H1 (cell line): ENCODE data around the gene DHRS7B. TPM values are rescaled to one million over a fixed set of nuclear protein-coding genes. Genes with fewer than 3 reads are reported as not detected.

ENCODE experiments used
- CTCF ChIA-PET: fragments of 300-600 bp; sonication (Branson Sonifier 250); formaldehyde crosslinking; loops from one replicate; lab custom pipeline; 2021; ENCODE audit not compliant: partially characterized antibody; lab: Charles Lee
- POLR2A ChIA-PET: fragments of 300-600 bp; sonication (Branson Sonifier 250); formaldehyde crosslinking; loops from one replicate; lab custom pipeline; 2021; ENCODE audit warnings: inconsistent platforms; ENCODE audit not compliant: partially characterized antibody; lab: Charles Lee
- DNase-seq, 2 experiments: peaks; one replicate each; pipeline versions ENCODE4 v3.0.0 to v3.0.0-alpha.2; 2010 to 2022; ENCODE audit warnings: low spot score in 2 of 2, low read depth in 1 of 2, mixed read lengths in 1 of 2
- FAIRE-seq: peaks from 2 replicates; lab custom pipeline; 2011; peaks lifted over from hg19 to GRCh38; lab: Jason Lieb, UNC
- H2AFZ ChIP-seq: 2 replicates; pipeline ENCODE4 v1.8.1; 2012; ENCODE audit warnings: low read length, inconsistent platforms
- H2AK5ac ChIP-seq: 2 replicates; pipeline ENCODE4 v1.6.1; 2013; ENCODE audit warnings: low read depth, low read length
- H2BK120ac ChIP-seq: replicated peaks from 2 replicates; pipeline ENCODE3; 2013; ENCODE audit warnings: low read depth, low read length, inconsistent platforms
- H2BK12ac ChIP-seq: 2 replicates; pipeline ENCODE4 v1.6.1; 2013; ENCODE audit warnings: low read depth, low read length
- H2BK15ac ChIP-seq: 2 replicates; pipeline ENCODE4 v1.6.1; 2013; ENCODE audit warnings: low read length
- H2BK20ac ChIP-seq: 2 replicates; pipeline ENCODE4 v1.6.1; 2013; ENCODE audit warnings: low read length
- H2BK5ac ChIP-seq: 2 replicates; pipeline ENCODE4 v1.6.1; 2013; ENCODE audit warnings: low read depth, low read length
- H3K14ac ChIP-seq: 2 replicates; pipeline ENCODE4 v1.6.1; 2013; ENCODE audit warnings: inconsistent platforms; ENCODE audit not compliant: insufficient read length
- H3K18ac ChIP-seq: 2 replicates; pipeline ENCODE4 v1.6.1; 2013; ENCODE audit warnings: low read length; ENCODE audit errors: extremely low read depth
- H3K23ac ChIP-seq: 2 replicates; pipeline ENCODE4 v1.6.1; 2013; ENCODE audit warnings: inconsistent platforms; ENCODE audit not compliant: insufficient read length
- H3K23me2 ChIP-seq: 2 replicates; pipeline ENCODE4 v1.6.1; 2013; ENCODE audit warnings: low read depth, low read length
- H3K27ac ChIP-seq: 2 replicates; pipeline ENCODE4 v1.6.1; 2011; ENCODE audit warnings: low read depth, low read length, inconsistent platforms
- H3K27me3 ChIP-seq, 4 experiments: replicated peaks in 1 of 4; 1 replicate in 1 of 4; 2 replicates in 3 of 4; pipeline versions ENCODE4 v1.6.1 to v1.8.1; 2011 to 2013; ENCODE audit warnings: low read length in 3 of 4, mild to moderate bottlenecking in 3 of 4, inconsistent platforms in 2 of 4, mixed read lengths in 2 of 4, moderate library complexity in 1 of 4; ENCODE audit not compliant: control insufficient read depth in 3 of 4, insufficient read depth in 3 of 4; ENCODE audit errors: extremely low read depth in 1 of 4
- H3K36me3 ChIP-seq, 4 experiments: 2 replicates each; pipeline versions ENCODE4 v1.6.1 to v1.8.1; 2011 to 2013; ENCODE audit warnings: mild to moderate bottlenecking in 4 of 4, low read length in 3 of 4, moderate library complexity in 2 of 4, control low read depth in 1 of 4, inconsistent platforms in 1 of 4; ENCODE audit not compliant: insufficient read depth in 4 of 4, control insufficient read depth in 2 of 4
- H3K4ac ChIP-seq: replicated peaks from 2 replicates; pipeline ENCODE3; 2013; ENCODE audit warnings: low read length, low read depth, mixed read lengths, inconsistent platforms; ENCODE audit not compliant: insufficient read length
- H3K4me1 ChIP-seq, 4 experiments: replicated peaks in 1 of 4; 1 replicate in 1 of 4; 2 replicates in 3 of 4; pipeline versions ENCODE4 v1.6.1 to v1.8.1; 2011 to 2013; ENCODE audit warnings: low read length in 3 of 4, inconsistent platforms in 2 of 4, mixed read lengths in 1 of 4; ENCODE audit not compliant: insufficient read depth in 4 of 4, control insufficient read depth in 3 of 4
- H3K4me2 ChIP-seq, 2 experiments: 2 replicates each; pipeline versions ENCODE4 v1.6.1 to v1.8.1; 2011 to 2013; ENCODE audit warnings: low read depth in 2 of 2, low read length in 2 of 2, control low read depth in 1 of 2, inconsistent platforms in 1 of 2, mild to moderate bottlenecking in 1 of 2; ENCODE audit not compliant: insufficient read depth in 1 of 2
- H3K4me3 ChIP-seq, 4 experiments: fragments of 200-600, 300-600 bp in 1 of 4; sonication (generic), shearing (Covaris generic), sonication (Bioruptor Twin) in 1 of 4; 2 replicates each; pipeline versions ENCODE4 v1.5.1 to v1.8.1; 2011 to 2016; ENCODE audit warnings: low read length in 4 of 4, low read depth in 3 of 4, control low read depth in 2 of 4, inconsistent platforms in 2 of 4, mild to moderate bottlenecking in 2 of 4, mixed read lengths in 1 of 4, moderate library complexity in 1 of 4; ENCODE audit not compliant: insufficient read depth in 2 of 4; ENCODE audit errors: extremely low read depth in 1 of 4
- H3K56ac ChIP-seq: replicated peaks from 2 replicates; pipeline ENCODE3; 2013; ENCODE audit warnings: low read depth, mild to moderate bottlenecking, mixed read lengths, low read length, inconsistent platforms; ENCODE audit not compliant: insufficient read length
- H3K79me1 ChIP-seq: 2 replicates; pipeline ENCODE4 v1.6.1; 2013; ENCODE audit warnings: low read depth, low read length, control low read depth
- H3K79me2 ChIP-seq, 2 experiments: 2 replicates each; pipeline versions ENCODE4 v1.6.1 to v1.8.1; 2012 to 2013; ENCODE audit warnings: low read length in 2 of 2, mild to moderate bottlenecking in 2 of 2, inconsistent platforms in 1 of 2; ENCODE audit not compliant: insufficient read depth in 2 of 2, control insufficient read depth in 1 of 2
- H3K9ac ChIP-seq, 4 experiments: replicated peaks in 1 of 4; 1 replicate in 1 of 4; 2 replicates in 3 of 4; pipeline versions ENCODE4 v1.6.1 to v1.8.1; 2011 to 2013; ENCODE audit warnings: low read depth in 3 of 4, low read length in 3 of 4, control low read depth in 2 of 4, mild to moderate bottlenecking in 2 of 4, moderate library complexity in 2 of 4, inconsistent platforms in 1 of 4; ENCODE audit errors: extremely low read depth in 1 of 4
- H3K9me3 ChIP-seq, 2 experiments: 2 replicates each; pipeline versions ENCODE4 v1.6.1 to v1.8.1; 2012 to 2013; ENCODE audit warnings: mild to moderate bottlenecking in 2 of 2, moderate library complexity in 2 of 2, control low read depth in 1 of 2, inconsistent platforms in 1 of 2, low read depth in 1 of 2, low read length in 1 of 2, mixed read lengths in 1 of 2; ENCODE audit not compliant: insufficient read depth in 2 of 2
- H4K20me1 ChIP-seq, 2 experiments: replicated peaks in 1 of 2; 2 replicates each; pipeline versions ENCODE3 to v1.8.1; 2011 to 2013; ENCODE audit warnings: inconsistent platforms in 2 of 2, low read length in 2 of 2, mild to moderate bottlenecking in 1 of 2; ENCODE audit not compliant: insufficient read depth in 2 of 2, control insufficient read depth in 1 of 2
- H4K5ac ChIP-seq: 2 replicates; pipeline ENCODE4 v1.6.1; 2013; ENCODE audit warnings: low read length, low read depth, mixed read lengths, inconsistent platforms; ENCODE audit not compliant: insufficient read length
- H4K8ac ChIP-seq: 2 replicates; pipeline ENCODE4 v1.8.0; 2013; ENCODE audit warnings: mild to moderate bottlenecking, moderate library complexity, low read length, inconsistent platforms; ENCODE audit not compliant: insufficient read depth; ENCODE audit errors: extremely low read depth
- H4K91ac ChIP-seq: replicated peaks from 2 replicates; pipeline ENCODE3; 2013; ENCODE audit warnings: low read length, mixed read lengths, inconsistent platforms; ENCODE audit not compliant: insufficient read length
- WGBS, 2 experiments: shearing (Covaris generic) in 1 of 2; methylation state at CpG; one replicate each; pipeline versions ENCODE4 v1.1.6 to v1.1.7; 2013 to 2015; ENCODE audit warnings: low lambda C conversion rate in 2 of 2, mixed read lengths in 2 of 2, inconsistent platforms in 1 of 2, low coverage in 1 of 2, missing lambda C conversion rate in 1 of 2; ENCODE audit not compliant: insufficient replicate concordance in 2 of 2, insufficient coverage in 1 of 2, insufficient read length in 1 of 2; ENCODE audit errors: extremely low coverage in 1 of 2, missing lambda C conversion rate in 1 of 2; 5-methylcytosine and 5-hydroxymethylcytosine counted together
- polyA plus RNA-seq, 7 experiments: library from polyadenylated mRNA; depleted of rRNA in 3 of 7; stranded (reverse) in 5 of 7; unstranded in 2 of 7; fragments of >200 nt in 5 of 7; fragments of 200-250 nt in 2 of 7; gene quantifications; 1 replicate in 5 of 7; 2 replicates in 1 of 7; 4 replicates in 1 of 7; pipeline versions ENCODE4 v1.2.1 to v1.2.3, GENCODE V29; 2011 to 2013; ENCODE audit warnings: missing spikeins in 2 of 7, mixed read lengths in 2 of 7
- total RNA-seq: library from RNA; stranded (reverse); fragmentation: NEBNext Ultra II Directional; extraction: Animal tissue kit (Norgen Biotek cat#: 25700); gene quantifications from 2 replicates; pipeline ENCODE4 v1.2.1, GENCODE V29; 2021
- TF ChIP-seq, protein P1 (sequence below): IDR thresholded peaks from 2 replicates; pipeline ENCODE4 v1.6.1; 2011; ENCODE audit warnings: low read length, improper control_type of control experiment
- TF ChIP-seq, protein P2 (sequence below), 3 experiments: IDR thresholded peaks; 1 replicate in 2 of 3; 2 replicates in 1 of 3; pipeline versions ENCODE4 v1.5.1 to v1.6.1; 2011; ENCODE audit warnings: low read length in 3 of 3, mild to moderate bottlenecking in 3 of 3, inconsistent platforms in 2 of 3, low read depth in 1 of 3, moderate library complexity in 1 of 3; ENCODE audit not compliant: insufficient read depth in 1 of 3; ENCODE audit errors: control extremely low read depth in 1 of 3

Gene DHRS7B
- total and polyA plus RNA-seq, 2 of the 8 experiments (the other 6 are each of a cell fraction or from before 2014, with no cell fraction given), result 11.0 to 27.9 TPM

DNA sequence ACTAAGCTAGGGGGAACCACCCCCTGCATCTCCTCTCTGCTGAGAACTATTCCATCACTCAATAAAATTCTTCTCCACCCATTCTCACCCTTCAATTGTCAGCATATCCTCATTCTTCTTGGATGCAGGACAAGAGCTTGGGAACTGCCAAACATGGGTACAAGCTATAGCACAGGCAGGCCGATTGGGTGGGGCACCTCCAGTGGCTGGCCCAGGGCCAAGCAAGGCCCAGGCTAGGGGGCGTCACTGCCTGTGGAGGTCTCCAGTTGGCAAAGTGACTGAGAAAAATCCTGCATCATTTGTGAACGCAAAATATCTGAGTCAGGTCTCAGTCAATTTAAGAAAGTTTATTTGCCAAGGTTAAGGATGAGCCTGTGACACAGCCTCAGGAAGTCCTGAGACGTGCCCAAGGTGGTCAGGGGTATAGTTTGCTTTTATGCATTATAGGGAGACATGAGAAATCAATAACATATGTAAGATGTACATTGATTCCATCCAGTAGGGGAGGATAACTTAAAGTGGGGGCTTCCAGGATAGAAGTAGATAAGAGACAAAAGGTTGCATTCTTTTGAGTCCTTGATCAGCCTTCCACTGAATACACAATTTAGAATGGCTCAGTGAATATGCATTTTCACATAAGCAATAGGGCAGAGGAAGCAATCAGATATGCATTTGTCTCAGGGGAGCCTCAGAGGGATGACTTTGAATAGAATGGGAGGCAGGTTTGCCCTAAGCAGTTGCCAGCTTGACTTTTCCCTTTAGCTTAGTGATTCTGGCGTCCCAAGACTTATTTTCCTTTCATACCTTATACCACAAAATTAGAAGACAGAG lies 21.5 kb upstream of the DHRS7B start:
- H2BK20ac ChIP-seq, result peak overlapping the region; percentile 32; the same call in 1 of the 2 replicates
- H2BK5ac ChIP-seq, result no peak overlapping the region

More for the DNA sequence above, 21.5 kb upstream of the DHRS7B start:
- no peak overlapping the region for H3K23ac ChIP-seq
- no peaks in the 10 kb centered on the region for H4K20me1 ChIP-seq
- no peak overlapping the region for H3K4me2 ChIP-seq
- no peak overlapping the region for H2AFZ ChIP-seq
- WGBS, 2 experiments, result 79% methylated on average over 5 of the region's 5 CpGs; no CpG with 5 or more reads in 1 of the 2 experiments
- TF ChIP-seq, protein P1, sequence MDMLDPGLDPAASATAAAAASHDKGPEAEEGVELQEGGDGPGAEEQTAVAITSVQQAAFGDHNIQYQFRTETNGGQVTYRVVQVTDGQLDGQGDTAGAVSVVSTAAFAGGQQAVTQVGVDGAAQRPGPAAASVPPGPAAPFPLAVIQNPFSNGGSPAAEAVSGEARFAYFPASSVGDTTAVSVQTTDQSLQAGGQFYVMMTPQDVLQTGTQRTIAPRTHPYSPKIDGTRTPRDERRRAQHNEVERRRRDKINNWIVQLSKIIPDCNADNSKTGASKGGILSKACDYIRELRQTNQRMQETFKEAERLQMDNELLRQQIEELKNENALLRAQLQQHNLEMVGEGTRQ, result no peak
- TF ChIP-seq, protein P2, sequence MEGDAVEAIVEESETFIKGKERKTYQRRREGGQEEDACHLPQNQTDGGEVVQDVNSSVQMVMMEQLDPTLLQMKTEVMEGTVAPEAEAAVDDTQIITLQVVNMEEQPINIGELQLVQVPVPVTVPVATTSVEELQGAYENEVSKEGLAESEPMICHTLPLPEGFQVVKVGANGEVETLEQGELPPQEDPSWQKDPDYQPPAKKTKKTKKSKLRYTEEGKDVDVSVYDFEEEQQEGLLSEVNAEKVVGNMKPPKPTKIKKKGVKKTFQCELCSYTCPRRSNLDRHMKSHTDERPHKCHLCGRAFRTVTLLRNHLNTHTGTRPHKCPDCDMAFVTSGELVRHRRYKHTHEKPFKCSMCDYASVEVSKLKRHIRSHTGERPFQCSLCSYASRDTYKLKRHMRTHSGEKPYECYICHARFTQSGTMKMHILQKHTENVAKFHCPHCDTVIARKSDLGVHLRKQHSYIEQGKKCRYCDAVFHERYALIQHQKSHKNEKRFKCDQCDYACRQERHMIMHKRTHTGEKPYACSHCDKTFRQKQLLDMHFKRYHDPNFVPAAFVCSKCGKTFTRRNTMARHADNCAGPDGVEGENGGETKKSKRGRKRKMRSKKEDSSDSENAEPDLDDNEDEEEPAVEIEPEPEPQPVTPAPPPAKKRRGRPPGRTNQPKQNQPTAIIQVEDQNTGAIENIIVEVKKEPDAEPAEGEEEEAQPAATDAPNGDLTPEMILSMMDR (IDR thresholded peaks at IDR 0.05; ENCODE audit: control extremely low read depth in 1 of 3, insufficient read depth in 1 of 3, low read depth in 1 of 3, low read length in 3 of 3), result peak in 2 of 3 experiments; percentile 4 to 12; a peak in 1 of 4 replicates
- H3K14ac ChIP-seq, result no peak overlapping the region
- peak overlapping the region in 1 of 4 experiments; percentile 34; a peak in 1 of 7 replicates for H3K9ac ChIP-seq
- H4K91ac ChIP-seq, result no peak overlapping the region
- no peaks in the 10 kb centered on the region for H3K23me2 ChIP-seq
- no peaks in the 10 kb centered on the region for H3K79me1 ChIP-seq
- H3K4me3 ChIP-seq, result no peak overlapping the region
- H3K9me3 ChIP-seq, result no peaks in the 10 kb centered on the region
- FAIRE-seq (no peak), DNase-seq (no peak)
- no peak overlapping the region for H3K27ac ChIP-seq
- no peaks in the 10 kb centered on the region for H3K36me3 ChIP-seq
- no peak overlapping the region for H3K4ac ChIP-seq
- H3K18ac ChIP-seq, result no peak overlapping the region
- H3K79me2 ChIP-seq, result no peaks in the 10 kb centered on the region
- H2BK12ac ChIP-seq, result peak overlapping the region; percentile 50; the same call in 1 of the 2 replicates
- ChIA-PET POLR2A (interaction anchor here (0.6 kb wide), 1 partner anchor 58 kb away, joined by 3 read pairs; no protein-coding TSS in a partner anchor), CTCF (no interaction called here)
- no peaks in the 10 kb centered on the region for H3K27me3 ChIP-seq
- H2AK5ac ChIP-seq, result no peak overlapping the region
- no peak overlapping the region for H2BK15ac ChIP-seq
- H4K8ac ChIP-seq, result no peak overlapping the region
- H3K56ac ChIP-seq, result no peak overlapping the region
- H2BK120ac ChIP-seq, result no peak overlapping the region
- no peak overlapping the region for H4K5ac ChIP-seq
- H3K4me1 ChIP-seq, result peaks cover 1 to 7% (median 6%) of the 10 kb centered on the region in 4 experiments; a peak in 5 of 7 replicates
